ENCODE measurements around the gene CSTB. TPM values are rescaled to one million over a fixed set of nuclear protein-coding genes. Genes with fewer than 3 reads are reported as not detected.

CSTB gene
- total RNA-seq, 1 donor from 2014 or later, result 56.5 TPM

- peaks cover 2% of the 10 kb centered on the region for H3K4me1 Mint-ChIP-seq (ENCODE audit: low read depth)
- no peak for TF ChIP-seq CTCF (IDR thresholded peaks at IDR 0.05)
- H3K36me3 Mint-ChIP-seq (ENCODE audit: low read depth), result peaks cover 5% of the 10 kb centered on the region
- peaks cover 9% of the 10 kb centered on the region for H3K9me3 Mint-ChIP-seq (ENCODE audit: low read depth)
- H3K27ac Mint-ChIP-seq (ENCODE audit: unreplicated experiment), result no peak overlapping the region
- H3K27me3 Mint-ChIP-seq (ENCODE audit: low read depth), result peaks cover 3% of the 10 kb centered on the region
- no peak for DNase-seq (ENCODE audit: low spot score)
- no peak overlapping the region for H3K4me3 Mint-ChIP-seq (ENCODE audit: unreplicated experiment)
Measured at GRCh38 chr21:43815991-43816390, 39.9 kb upstream of the CSTB start.

DNA sequence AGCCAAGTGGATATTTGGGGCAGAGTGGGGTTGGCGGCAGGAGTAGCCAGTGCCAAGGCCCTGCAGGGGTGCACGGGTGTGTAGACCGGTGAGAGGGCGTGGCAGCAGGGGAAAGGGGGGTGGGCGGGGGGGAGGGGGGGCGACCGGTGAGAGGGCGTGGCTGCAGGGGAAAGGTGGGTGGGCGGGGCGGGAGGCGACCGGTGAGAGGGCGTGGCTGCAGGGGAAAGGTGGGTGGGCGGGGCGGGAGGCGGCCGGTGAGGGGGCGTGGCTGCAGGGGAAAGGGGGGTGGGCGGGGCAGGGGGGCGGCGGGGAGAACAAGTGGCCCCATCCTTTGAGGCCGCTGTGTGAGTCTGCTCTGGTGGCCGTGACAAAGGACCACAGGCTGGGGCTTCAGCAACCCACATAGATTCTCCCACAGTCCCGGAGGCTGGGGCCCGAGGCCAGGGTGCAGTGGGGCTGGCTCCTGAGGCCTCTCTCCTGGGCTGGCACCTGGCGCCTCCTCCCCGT is 39.1 kb upstream of the CSTB start:
- Mint-ChIP-seq H3K9me3 (ENCODE audit: low read depth) (peaks cover 9% of the 10 kb centered on the region), H3K27ac (ENCODE audit: unreplicated experiment) (no peak overlapping the region), H3K4me3 (ENCODE audit: unreplicated experiment) (no peak overlapping the region), H3K36me3 (ENCODE audit: low read depth) (peaks cover 5% of the 10 kb centered on the region), H3K27me3 (ENCODE audit: low read depth) (peaks cover 3% of the 10 kb centered on the region), H3K4me1 (ENCODE audit: low read depth) (peaks cover 7% of the 10 kb centered on the region)
- DNase-seq (ENCODE audit: low spot score), result no peak
- no peak for TF ChIP-seq CTCF (IDR thresholded peaks at IDR 0.05)

GRCh38 chr21:43814215-43815106 is 38.4 kb upstream of the CSTB start:
- Mint-ChIP-seq H3K36me3 (ENCODE audit: low read depth) (peaks cover 5% of the 10 kb centered on the region), H3K4me3 (ENCODE audit: unreplicated experiment) (no peak overlapping the region), H3K4me1 (ENCODE audit: low read depth) (peaks cover 7% of the 10 kb centered on the region), H3K27me3 (ENCODE audit: low read depth) (peaks cover 3% of the 10 kb centered on the region), H3K9me3 (ENCODE audit: low read depth) (peaks cover 9% of the 10 kb centered on the region), H3K27ac (ENCODE audit: unreplicated experiment) (no peak overlapping the region)
- TF ChIP-seq CTCF (IDR thresholded peaks at IDR 0.05), result no peak
- DNase-seq (ENCODE audit: low spot score), result no peak

DNA sequence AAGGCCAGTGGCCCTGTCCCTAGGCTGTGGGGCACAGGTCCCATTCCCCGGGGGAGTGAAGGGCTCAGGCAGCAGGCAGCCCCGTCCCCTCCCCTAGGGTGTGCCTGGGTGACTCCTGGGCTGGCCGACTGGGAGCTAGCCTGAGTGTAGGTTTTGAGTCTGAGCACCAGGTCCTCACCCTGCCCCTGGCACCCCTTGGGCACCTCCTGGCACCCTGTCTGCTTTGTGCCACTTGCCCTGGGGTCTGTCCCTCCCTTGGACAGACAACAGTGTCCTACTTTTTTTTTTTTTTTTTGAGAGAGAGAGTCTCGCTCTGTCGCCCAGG is 37.5 kb upstream of the CSTB start:
- Mint-ChIP-seq H3K4me3 (ENCODE audit: unreplicated experiment) (no peak overlapping the region), H3K27me3 (ENCODE audit: low read depth) (peaks cover 3% of the 10 kb centered on the region), H3K36me3 (ENCODE audit: low read depth) (peaks cover under 1% of the 10 kb centered on the region), H3K27ac (ENCODE audit: unreplicated experiment) (no peak overlapping the region), H3K9me3 (ENCODE audit: low read depth) (peaks cover 4% of the 10 kb centered on the region), H3K4me1 (ENCODE audit: low read depth) (peaks cover 7% of the 10 kb centered on the region)
- no peak for TF ChIP-seq CTCF (IDR thresholded peaks at IDR 0.05)
- DNase-seq (ENCODE audit: low spot score), result no peak

DNA sequence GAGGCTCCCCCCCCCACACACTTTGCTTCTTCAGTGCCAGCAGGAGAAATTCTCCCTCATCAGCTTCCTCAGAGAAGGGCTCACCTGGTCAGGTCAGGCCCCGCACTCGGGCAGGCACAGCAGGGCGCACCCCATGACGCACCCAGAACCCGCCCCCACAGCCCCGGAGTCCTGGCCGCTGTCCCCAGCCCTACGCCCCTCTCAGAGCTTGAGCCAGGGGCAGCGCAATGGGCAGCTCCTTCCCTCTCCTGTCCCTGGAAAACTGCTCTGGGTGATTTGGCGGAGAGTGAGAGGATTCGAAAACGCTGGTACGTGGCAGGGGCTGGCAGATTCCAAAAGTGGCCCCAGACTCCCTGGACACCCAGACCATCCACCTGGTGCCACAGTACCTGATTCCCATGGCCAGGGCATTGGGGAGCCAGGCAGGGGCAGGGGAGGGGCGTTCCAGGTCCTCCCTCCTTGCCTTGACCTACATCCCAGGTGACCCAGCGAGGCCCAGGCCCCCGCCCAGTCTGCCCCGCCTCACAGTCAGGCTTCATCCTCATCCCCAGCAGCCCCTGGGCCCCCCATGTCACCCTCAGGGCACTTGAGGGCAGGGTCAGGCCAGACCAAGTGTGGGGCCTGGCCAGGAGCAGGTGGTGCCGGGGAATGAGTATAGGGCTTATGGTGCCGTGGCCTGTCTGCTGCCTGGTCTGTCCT is 37.0 kb upstream of the CSTB start:
- peaks cover 7% of the 10 kb centered on the region for H3K4me1 Mint-ChIP-seq (ENCODE audit: low read depth)
- H3K27ac Mint-ChIP-seq (ENCODE audit: unreplicated experiment), result no peak overlapping the region
- H3K27me3 Mint-ChIP-seq (ENCODE audit: low read depth), result peaks cover 3% of the 10 kb centered on the region
- DNase-seq (ENCODE audit: low spot score), result no peak
- TF ChIP-seq CTCF (IDR thresholded peaks at IDR 0.05), result no peak
- H3K36me3 Mint-ChIP-seq (ENCODE audit: low read depth), result no peaks in the 10 kb centered on the region
- H3K4me3 Mint-ChIP-seq (ENCODE audit: unreplicated experiment), result no peak overlapping the region
- H3K9me3 Mint-ChIP-seq (ENCODE audit: low read depth), result no peaks in the 10 kb centered on the region

Measured in chondrocyte (in vitro differentiated cells).